Endothelial cell of umbilical vein (primary cell): Measurements from ENCODE around the gene TRIM46. TPM values are rescaled to one million over a fixed set of nuclear protein-coding genes. Genes with fewer than 3 reads are reported as not detected.

Experiments
- BruUV-seq: library from RNA; stranded (reverse); fragments of 400-500 nt; replicated peaks from 2 replicates; lab custom pipeline; 2021; lab: Mats Ljungman, UMichigan
- CTCF ChIA-PET: fragments of 300-600, 350-600 bp; sonication (Branson Sonifier 250); formaldehyde crosslinking; loops from one replicate; lab custom pipeline; 2021; ENCODE audit warnings: antibody characterized with exemption, inconsistent platforms; lab: Charles Lee
- POLR2A ChIA-PET: fragments of 300-600, 350-600 bp; sonication (Branson Sonifier 250); formaldehyde crosslinking; loops from one replicate; lab custom pipeline; 2021; ENCODE audit warnings: antibody characterized with exemption, inconsistent platforms; lab: Charles Lee
- DNase-seq: peaks from one replicate; pipeline ENCODE4 v3.0.0-alpha.2; 2011; ENCODE audit warnings: low read depth, low spot score
- FAIRE-seq: peaks from 2 replicates; lab custom pipeline; 2011; peaks lifted over from hg19 to GRCh38; lab: Jason Lieb, UNC
- H2AFZ ChIP-seq: 2 replicates; pipeline ENCODE4 v1.6.0; 2012; ENCODE audit warnings: low read depth, low read length, control low read depth, inconsistent platforms
- H3K27ac ChIP-seq: 2 replicates; pipeline ENCODE4 v1.5.1; 2011; ENCODE audit warnings: low read depth, mild to moderate bottlenecking, control low read depth, low read length, moderate library complexity; ENCODE audit not compliant: insufficient read depth
- H3K27me3 ChIP-seq, 2 experiments: 2 replicates each; pipeline versions ENCODE4 v1.6.0 to v1.6.1; 2011; ENCODE audit warnings: low read length in 2 of 2, mixed read lengths in 1 of 2; ENCODE audit not compliant: control insufficient read depth in 2 of 2, insufficient read depth in 2 of 2
- H3K36me3 ChIP-seq, 2 experiments: 2 replicates in 1 of 2; 3 replicates in 1 of 2; pipeline ENCODE4 v1.5.1; 2011; ENCODE audit warnings: low read length in 2 of 2, mild to moderate bottlenecking in 1 of 2, moderate library complexity in 1 of 2; ENCODE audit not compliant: control insufficient read depth in 2 of 2, insufficient read depth in 2 of 2; ENCODE audit errors: extremely low read depth in 1 of 2
- H3K4me1 ChIP-seq: 3 replicates; pipeline ENCODE4 v1.5.1; 2011; ENCODE audit warnings: mild to moderate bottlenecking, low read length; ENCODE audit not compliant: control insufficient read depth, insufficient read depth; ENCODE audit errors: extremely low read depth
- H3K4me2 ChIP-seq: 2 replicates; pipeline ENCODE4 v1.6.1; 2011; ENCODE audit warnings: low read length, control low read depth, mixed read lengths; ENCODE audit not compliant: insufficient read depth
- H3K4me3 ChIP-seq, 3 experiments: fragments of 200-600 bp in 1 of 3; sonication (generic), shearing (Covaris generic) in 1 of 3; replicated peaks in 1 of 3; 2 replicates each; pipeline ENCODE4 v1.5.1; 2011 to 2016; ENCODE audit warnings: control low read depth in 3 of 3, low read length in 3 of 3, mild to moderate bottlenecking in 2 of 3, inconsistent platforms in 1 of 3, low read depth in 1 of 3, moderate library complexity in 1 of 3; ENCODE audit not compliant: insufficient read depth in 1 of 3
- H3K79me2 ChIP-seq: 2 replicates; pipeline ENCODE4 v1.6.0; 2012; ENCODE audit warnings: low read length, inconsistent platforms; ENCODE audit not compliant: control insufficient read depth, insufficient read depth
- H3K9ac ChIP-seq: replicated peaks from 2 replicates; pipeline ENCODE3; 2011; ENCODE audit warnings: low read length, control low read depth; ENCODE audit not compliant: insufficient read depth; ENCODE audit errors: extremely low read depth
- H3K9me1 ChIP-seq: replicated peaks from 3 replicates; pipeline ENCODE4 v1.6.0; 2011; ENCODE audit warnings: mild to moderate bottlenecking, low read length; ENCODE audit not compliant: control insufficient read depth, insufficient read depth; ENCODE audit errors: extremely low read depth
- H3K9me3 ChIP-seq: replicated peaks from 2 replicates; pipeline ENCODE4 v1.5.1; 2012; ENCODE audit warnings: low read length, inconsistent platforms; ENCODE audit not compliant: control insufficient read depth, insufficient read depth
- H4K20me1 ChIP-seq: replicated peaks from 2 replicates; pipeline ENCODE3; 2011; ENCODE audit warnings: mild to moderate bottlenecking, low read length; ENCODE audit not compliant: control insufficient read depth, insufficient read depth; ENCODE audit errors: extremely low read depth
- EZH2 ChIP-seq: IDR thresholded peaks from 2 replicates; pipeline ENCODE4 v1.6.1; 2012; ENCODE audit warnings: borderline replicate concordance, low read depth, mild to moderate bottlenecking, moderate library complexity, low read length, inconsistent platforms; ENCODE audit not compliant: severe bottlenecking
- FOS ChIP-seq: IDR thresholded peaks from 2 replicates; pipeline ENCODE4 v1.6.1; 2011; ENCODE audit warnings: mild to moderate bottlenecking, low read length, moderate library complexity, borderline replicate concordance; ENCODE audit not compliant: insufficient read depth
- GATA2 ChIP-seq: IDR thresholded peaks from 2 replicates; pipeline ENCODE4 v1.7.0; 2011; ENCODE audit warnings: low read depth, mild to moderate bottlenecking, moderate library complexity, mixed read lengths, low read length; ENCODE audit not compliant: insufficient read length, insufficient read depth
- JUN ChIP-seq: IDR thresholded peaks from 2 replicates; pipeline ENCODE4 v1.6.1; 2011; ENCODE audit warnings: borderline replicate concordance, low read depth; ENCODE audit not compliant: insufficient read length, insufficient read depth
- MYC ChIP-seq: IDR thresholded peaks from one replicate; pipeline ENCODE4 v1.6.1; 2011; ENCODE audit warnings: mild to moderate bottlenecking, low read depth, low read length
- POLR2A ChIP-seq: IDR thresholded peaks from 2 replicates; pipeline ENCODE4 v1.6.1; 2012; ENCODE audit warnings: low read depth, mild to moderate bottlenecking, control low read depth, low read length
- POLR2AphosphoS5 ChIP-seq: IDR thresholded peaks from 2 replicates; pipeline ENCODE4 v1.6.1; 2012; ENCODE audit warnings: low read depth, mild to moderate bottlenecking, control low read depth, low read length, moderate library complexity; ENCODE audit not compliant: insufficient read depth
- dilution Hi-C: fragments of 300-500 bp; cut with MboI; formaldehyde crosslinking; loops from one replicate; pipeline ENCODE4 v1.15.0; 2019; ENCODE audit warnings: low sequenced_read_pairs; ENCODE audit not compliant: extremely low pct_ligation_motif_present
- intact Hi-C: fragments of 100-400 bp; cut with micrococcal nuclease; formaldehyde crosslinking; loops from one replicate; pipeline ENCODE4 v1.10.0; 2022
- polyA plus RNA-seq, 4 experiments: library from polyadenylated mRNA; depleted of rRNA in 3 of 4; stranded (reverse) in 3 of 4; unstranded in 1 of 4; fragments of >200 nt; gene quantifications; 2 replicates each; pipeline versions ENCODE4 v1.2.1 to v1.2.3, GENCODE V29; 2011 to 2012; ENCODE audit warnings: missing spikeins in 1 of 4
- total RNA-seq: library from RNA; stranded (reverse); gene quantifications from 2 replicates; pipeline ENCODE4 v1.2.3, GENCODE V29; 2021
- TF ChIP-seq, protein P1 (sequence below), 2 donors: IDR thresholded peaks; 1 replicate in 1 of 2; 2 replicates in 1 of 2; pipeline ENCODE4 v1.5.1; 2011; ENCODE audit warnings: low read length in 2 of 2, mild to moderate bottlenecking in 2 of 2, moderate library complexity in 2 of 2, control low read depth in 1 of 2, inconsistent platforms in 1 of 2, low read depth in 1 of 2; ENCODE audit not compliant: insufficient read depth in 1 of 2; ENCODE audit errors: extremely low read depth in 1 of 2
- TF ChIP-seq, protein P2 (sequence below): IDR thresholded peaks from 2 replicates; pipeline ENCODE4 v1.6.1; 2011; ENCODE audit not compliant: insufficient read depth, insufficient read length

TRIM46 gene
- total and polyA plus RNA-seq, 2 donors (not counting 3 experiments of a cell fraction or from before 2014, with no cell fraction given): 9.5 to 10.0 TPM

DNA sequence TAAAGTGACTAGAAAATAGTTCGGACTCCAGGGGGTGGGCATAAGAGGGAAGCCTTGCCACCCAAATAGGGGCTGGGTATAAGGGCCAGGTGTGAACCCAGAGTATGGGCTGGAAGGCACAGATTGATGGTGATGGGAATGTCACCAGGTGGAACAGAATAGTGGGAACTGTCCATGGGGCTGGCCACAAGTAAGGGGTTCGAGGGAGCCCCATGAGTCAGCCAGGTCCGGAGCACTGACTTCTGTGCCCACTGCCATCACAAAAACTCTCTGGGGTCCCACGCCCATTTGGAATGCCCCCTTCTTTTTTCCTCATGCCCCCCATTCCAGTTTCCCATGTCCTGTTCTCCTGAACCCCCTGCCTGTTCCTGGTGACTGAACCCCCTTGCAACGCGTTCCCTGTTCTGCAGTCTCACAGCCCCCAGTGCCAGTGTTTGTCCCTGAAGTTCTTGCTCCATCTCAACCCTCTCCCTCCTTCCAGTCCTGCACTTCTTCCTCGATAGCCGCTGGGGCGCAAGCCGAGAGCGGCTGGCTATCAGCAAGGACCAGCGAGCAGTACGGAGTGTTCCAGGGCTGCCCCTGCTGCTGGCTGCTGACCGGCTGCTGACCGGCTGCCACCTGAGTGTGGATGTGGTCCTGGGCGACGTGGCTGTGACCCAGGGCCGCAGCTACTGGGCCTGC is 7.9 kb downstream of the TRIM46 start:
- Histone ChIP-seq H3K4me1 (no peaks in the 10 kb centered on the region), H3K9ac (no peak overlapping the region), H3K4me3 (no peak overlapping the region), H3K4me2 (no peak overlapping the region), H3K9me3 (no peaks in the 10 kb centered on the region), H3K27me3 (no peaks in the 10 kb centered on the region), H2AFZ (no peak overlapping the region), H4K20me1 (no peaks in the 10 kb centered on the region), H3K79me2 (no peaks in the 10 kb centered on the region), H3K36me3 (peaks cover 4 to 26% of the 10 kb centered on the region in 2 experiments), H3K9me1 (no peaks in the 10 kb centered on the region), H3K27ac (no peak overlapping the region)
- BruUV-seq: no TSS peak
- CTCF ChIA-PET: interaction anchor here (1.3 to 1.9 kb wide), 3 partner anchors 8 to 12 kb away, joined by 3 to 6 read pairs (median 4); partner anchors contain the start of gene KRTCAP2
- TF ChIP-seq, protein P1, sequence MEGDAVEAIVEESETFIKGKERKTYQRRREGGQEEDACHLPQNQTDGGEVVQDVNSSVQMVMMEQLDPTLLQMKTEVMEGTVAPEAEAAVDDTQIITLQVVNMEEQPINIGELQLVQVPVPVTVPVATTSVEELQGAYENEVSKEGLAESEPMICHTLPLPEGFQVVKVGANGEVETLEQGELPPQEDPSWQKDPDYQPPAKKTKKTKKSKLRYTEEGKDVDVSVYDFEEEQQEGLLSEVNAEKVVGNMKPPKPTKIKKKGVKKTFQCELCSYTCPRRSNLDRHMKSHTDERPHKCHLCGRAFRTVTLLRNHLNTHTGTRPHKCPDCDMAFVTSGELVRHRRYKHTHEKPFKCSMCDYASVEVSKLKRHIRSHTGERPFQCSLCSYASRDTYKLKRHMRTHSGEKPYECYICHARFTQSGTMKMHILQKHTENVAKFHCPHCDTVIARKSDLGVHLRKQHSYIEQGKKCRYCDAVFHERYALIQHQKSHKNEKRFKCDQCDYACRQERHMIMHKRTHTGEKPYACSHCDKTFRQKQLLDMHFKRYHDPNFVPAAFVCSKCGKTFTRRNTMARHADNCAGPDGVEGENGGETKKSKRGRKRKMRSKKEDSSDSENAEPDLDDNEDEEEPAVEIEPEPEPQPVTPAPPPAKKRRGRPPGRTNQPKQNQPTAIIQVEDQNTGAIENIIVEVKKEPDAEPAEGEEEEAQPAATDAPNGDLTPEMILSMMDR (IDR thresholded peaks at IDR 0.05; ENCODE audit: extremely low read depth in 1 of 2, insufficient read depth in 1 of 2, low read depth in 1 of 2, low read length in 2 of 2): no peak
- TF ChIP-seq GATA2: no peak
- TF ChIP-seq EZH2: no peak
- TF ChIP-seq, protein P2, sequence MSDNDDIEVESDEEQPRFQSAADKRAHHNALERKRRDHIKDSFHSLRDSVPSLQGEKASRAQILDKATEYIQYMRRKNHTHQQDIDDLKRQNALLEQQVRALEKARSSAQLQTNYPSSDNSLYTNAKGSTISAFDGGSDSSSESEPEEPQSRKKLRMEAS: no peak
- no peak for TF ChIP-seq JUN
- TF ChIP-seq FOS: no peak
- TF ChIP-seq POLR2AphosphoS5: no peak
- TF ChIP-seq MYC: no peak
- no peak for TF ChIP-seq POLR2A
- POLR2A ChIA-PET: interaction anchor here (0.7 kb wide), 1 partner anchor 10 kb away, joined by 3 read pairs; no protein-coding TSS in a partner anchor
- no peak for FAIRE-seq
- DNase-seq: no peak
- intact Hi-C loops (no loop called here), dilution Hi-C loops (no loop called here)
